ENCODE results near the gene IL9. TPM values are rescaled to one million over a fixed set of nuclear protein-coding genes. Genes with fewer than 3 reads are reported as not detected.
A peak's percentile ranks its signal among the peaks of the same experiment; 100 is the strongest.

IL9 gene
- total and polyA plus RNA-seq, 2 of the 13 experiments (the other 11 are each of a cell fraction or from before 2014, with no cell fraction given), result not detected

DNA sequence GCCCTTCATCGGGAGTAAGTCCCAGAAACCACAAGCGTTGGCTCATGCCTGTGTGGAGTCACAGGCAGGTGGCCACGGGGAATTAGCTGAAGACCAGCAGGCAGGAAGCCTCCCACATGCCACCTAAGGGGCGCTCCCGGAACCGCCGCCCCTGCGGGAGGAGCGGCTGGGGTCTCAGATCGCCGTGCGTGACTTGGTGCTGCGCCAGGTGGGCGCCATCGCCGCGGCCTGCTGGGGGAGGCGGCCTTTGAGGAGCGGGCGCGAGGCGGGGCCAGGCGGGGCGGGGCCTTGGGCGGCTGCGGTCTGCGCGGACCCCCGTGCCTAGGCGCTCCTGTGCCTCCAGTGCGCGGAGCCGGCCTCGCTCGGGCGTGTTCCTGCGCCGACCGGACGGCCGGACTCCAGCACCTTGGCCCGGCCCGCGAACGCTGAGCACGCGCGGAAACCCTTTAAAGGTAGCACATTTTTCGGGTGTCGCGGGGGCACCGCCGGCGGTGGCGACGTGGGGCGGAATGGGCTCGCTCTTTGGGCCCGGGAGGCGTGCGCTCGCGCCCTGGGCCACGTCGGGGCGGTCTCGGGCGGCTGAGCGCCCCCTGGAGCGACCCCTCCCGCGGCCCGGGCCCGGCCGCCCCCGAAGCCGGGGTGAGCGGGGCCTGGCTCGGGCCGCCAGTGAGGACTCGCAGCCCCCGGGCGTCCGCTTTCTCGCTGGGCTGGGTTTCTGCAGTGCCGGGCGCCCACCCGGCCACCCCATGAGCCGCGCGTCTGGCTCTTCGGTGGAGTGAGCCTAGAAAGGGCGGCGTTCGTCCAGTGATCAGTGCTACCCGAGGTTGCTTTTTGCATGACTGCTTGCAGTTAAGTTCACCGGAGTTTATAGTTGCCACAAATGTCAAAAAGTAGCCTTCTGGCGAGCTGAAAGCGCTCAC is 34.6 kb upstream of the IL9 start (continued):
- TF ChIP-seq, protein P1, sequence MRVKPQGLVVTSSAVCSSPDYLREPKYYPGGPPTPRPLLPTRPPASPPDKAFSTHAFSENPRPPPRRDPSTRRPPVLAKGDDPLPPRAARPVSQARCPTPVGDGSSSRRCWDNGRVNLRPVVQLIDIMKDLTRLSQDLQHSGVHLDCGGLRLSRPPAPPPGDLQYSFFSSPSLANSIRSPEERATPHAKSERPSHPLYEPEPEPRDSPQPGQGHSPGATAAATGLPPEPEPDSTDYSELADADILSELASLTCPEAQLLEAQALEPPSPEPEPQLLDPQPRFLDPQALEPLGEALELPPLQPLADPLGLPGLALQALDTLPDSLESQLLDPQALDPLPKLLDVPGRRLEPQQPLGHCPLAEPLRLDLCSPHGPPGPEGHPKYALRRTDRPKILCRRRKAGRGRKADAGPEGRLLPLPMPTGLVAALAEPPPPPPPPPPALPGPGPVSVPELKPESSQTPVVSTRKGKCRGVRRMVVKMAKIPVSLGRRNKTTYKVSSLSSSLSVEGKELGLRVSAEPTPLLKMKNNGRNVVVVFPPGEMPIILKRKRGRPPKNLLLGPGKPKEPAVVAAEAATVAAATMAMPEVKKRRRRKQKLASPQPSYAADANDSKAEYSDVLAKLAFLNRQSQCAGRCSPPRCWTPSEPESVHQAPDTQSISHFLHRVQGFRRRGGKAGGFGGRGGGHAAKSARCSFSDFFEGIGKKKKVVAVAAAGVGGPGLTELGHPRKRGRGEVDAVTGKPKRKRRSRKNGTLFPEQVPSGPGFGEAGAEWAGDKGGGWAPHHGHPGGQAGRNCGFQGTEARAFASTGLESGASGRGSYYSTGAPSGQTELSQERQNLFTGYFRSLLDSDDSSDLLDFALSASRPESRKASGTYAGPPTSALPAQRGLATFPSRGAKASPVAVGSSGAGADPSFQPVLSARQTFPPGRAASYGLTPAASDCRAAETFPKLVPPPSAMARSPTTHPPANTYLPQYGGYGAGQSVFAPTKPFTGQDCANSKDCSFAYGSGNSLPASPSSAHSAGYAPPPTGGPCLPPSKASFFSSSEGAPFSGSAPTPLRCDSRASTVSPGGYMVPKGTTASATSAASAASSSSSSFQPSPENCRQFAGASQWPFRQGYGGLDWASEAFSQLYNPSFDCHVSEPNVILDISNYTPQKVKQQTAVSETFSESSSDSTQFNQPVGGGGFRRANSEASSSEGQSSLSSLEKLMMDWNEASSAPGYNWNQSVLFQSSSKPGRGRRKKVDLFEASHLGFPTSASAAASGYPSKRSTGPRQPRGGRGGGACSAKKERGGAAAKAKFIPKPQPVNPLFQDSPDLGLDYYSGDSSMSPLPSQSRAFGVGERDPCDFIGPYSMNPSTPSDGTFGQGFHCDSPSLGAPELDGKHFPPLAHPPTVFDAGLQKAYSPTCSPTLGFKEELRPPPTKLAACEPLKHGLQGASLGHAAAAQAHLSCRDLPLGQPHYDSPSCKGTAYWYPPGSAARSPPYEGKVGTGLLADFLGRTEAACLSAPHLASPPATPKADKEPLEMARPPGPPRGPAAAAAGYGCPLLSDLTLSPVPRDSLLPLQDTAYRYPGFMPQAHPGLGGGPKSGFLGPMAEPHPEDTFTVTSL (CRISPR knock-in tag; IDR thresholded peaks at IDR 0.05; ENCODE audit: borderline replicate concordance), result no peak
- TF ChIP-seq CCDC6 (CRISPR knock-in tag; IDR thresholded peaks at IDR 0.05) (peak; percentile 47; the same call in 1 of the 2 replicates), KLF9 (CRISPR knock-in tag; IDR thresholded peaks at IDR 0.05; ENCODE audit: low read depth) (no peak), SAFB2 (CRISPR knock-in tag; IDR thresholded peaks at IDR 0.05; ENCODE audit: borderline replicate concordance, low read depth) (no peak), TEAD3 (CRISPR knock-in tag; optimal IDR thresholded peaks at IDR 0.05; ENCODE audit: borderline replicate concordance) (no peak), SP4 (CRISPR knock-in tag; IDR thresholded peaks at IDR 0.05) (no peak; the same call in none of the 2 replicates), ZNF501 (CRISPR knock-in tag; IDR thresholded peaks at IDR 0.05) (no peak), IKZF4 (CRISPR knock-in tag; IDR thresholded peaks at IDR 0.05; ENCODE audit: borderline replicate concordance, low read depth, not compliant biosample characterization) (peak; percentile 84), IRF2 (CRISPR knock-in tag; IDR thresholded peaks at IDR 0.05) (no peak), NRL (CRISPR knock-in tag; IDR thresholded peaks at IDR 0.05; ENCODE audit: borderline replicate concordance) (peak; percentile 43; the same call in 1 of the 2 replicates), NR1H2 (CRISPR knock-in tag; IDR thresholded peaks at IDR 0.05; ENCODE audit: borderline replicate concordance, low read depth) (no peak), YY1 (IDR thresholded peaks at IDR 0.05; ENCODE audit: insufficient read depth, insufficient replicate concordance, low read depth, low read length) (peak; percentile 80)
- TF ChIP-seq, protein P2, sequence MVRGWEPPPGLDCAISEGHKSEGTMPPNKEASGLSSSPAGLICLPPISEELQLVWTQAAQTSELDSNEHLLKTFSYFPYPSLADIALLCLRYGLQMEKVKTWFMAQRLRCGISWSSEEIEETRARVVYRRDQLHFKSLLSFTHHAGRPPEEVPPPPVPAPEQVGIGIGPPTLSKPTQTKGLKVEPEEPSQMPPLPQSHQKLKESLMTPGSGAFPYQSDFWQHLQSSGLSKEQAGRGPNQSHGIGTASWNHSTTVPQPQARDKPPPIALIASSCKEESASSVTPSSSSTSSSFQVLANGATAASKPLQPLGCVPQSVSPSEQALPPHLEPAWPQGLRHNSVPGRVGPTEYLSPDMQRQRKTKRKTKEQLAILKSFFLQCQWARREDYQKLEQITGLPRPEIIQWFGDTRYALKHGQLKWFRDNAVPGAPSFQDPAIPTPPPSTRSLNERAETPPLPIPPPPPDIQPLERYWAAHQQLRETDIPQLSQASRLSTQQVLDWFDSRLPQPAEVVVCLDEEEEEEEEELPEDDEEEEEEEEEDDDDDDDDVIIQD (CRISPR knock-in tag; IDR thresholded peaks at IDR 0.05; ENCODE audit: low read depth), result no peak
- TF ChIP-seq, protein P3, sequence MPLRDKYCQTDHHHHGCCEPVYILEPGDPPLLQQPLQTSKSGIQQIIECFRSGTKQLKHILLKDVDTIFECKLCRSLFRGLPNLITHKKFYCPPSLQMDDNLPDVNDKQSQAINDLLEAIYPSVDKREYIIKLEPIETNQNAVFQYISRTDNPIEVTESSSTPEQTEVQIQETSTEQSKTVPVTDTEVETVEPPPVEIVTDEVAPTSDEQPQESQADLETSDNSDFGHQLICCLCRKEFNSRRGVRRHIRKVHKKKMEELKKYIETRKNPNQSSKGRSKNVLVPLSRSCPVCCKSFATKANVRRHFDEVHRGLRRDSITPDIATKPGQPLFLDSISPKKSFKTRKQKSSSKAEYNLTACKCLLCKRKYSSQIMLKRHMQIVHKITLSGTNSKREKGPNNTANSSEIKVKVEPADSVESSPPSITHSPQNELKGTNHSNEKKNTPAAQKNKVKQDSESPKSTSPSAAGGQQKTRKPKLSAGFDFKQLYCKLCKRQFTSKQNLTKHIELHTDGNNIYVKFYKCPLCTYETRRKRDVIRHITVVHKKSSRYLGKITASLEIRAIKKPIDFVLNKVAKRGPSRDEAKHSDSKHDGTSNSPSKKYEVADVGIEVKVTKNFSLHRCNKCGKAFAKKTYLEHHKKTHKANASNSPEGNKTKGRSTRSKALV (CRISPR knock-in tag; IDR thresholded peaks at IDR 0.05), result peak; percentile 79
- TF ChIP-seq, protein P4, sequence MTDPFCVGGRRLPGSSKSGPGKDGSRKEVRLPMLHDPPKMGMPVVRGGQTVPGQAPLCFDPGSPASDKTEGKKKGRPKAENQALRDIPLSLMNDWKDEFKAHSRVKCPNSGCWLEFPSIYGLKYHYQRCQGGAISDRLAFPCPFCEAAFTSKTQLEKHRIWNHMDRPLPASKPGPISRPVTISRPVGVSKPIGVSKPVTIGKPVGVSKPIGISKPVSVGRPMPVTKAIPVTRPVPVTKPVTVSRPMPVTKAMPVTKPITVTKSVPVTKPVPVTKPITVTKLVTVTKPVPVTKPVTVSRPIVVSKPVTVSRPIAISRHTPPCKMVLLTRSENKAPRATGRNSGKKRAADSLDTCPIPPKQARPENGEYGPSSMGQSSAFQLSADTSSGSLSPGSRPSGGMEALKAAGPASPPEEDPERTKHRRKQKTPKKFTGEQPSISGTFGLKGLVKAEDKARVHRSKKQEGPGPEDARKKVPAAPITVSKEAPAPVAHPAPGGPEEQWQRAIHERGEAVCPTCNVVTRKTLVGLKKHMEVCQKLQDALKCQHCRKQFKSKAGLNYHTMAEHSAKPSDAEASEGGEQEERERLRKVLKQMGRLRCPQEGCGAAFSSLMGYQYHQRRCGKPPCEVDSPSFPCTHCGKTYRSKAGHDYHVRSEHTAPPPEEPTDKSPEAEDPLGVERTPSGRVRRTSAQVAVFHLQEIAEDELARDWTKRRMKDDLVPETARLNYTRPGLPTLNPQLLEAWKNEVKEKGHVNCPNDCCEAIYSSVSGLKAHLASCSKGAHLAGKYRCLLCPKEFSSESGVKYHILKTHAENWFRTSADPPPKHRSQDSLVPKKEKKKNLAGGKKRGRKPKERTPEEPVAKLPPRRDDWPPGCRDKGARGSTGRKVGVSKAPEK (CRISPR knock-in tag; IDR thresholded peaks at IDR 0.05; ENCODE audit: borderline replicate concordance), result 0 out of 2 replicates have a peak, but pooled peaks have one; percentile 50
